PC-3 (cell line): ENCODE measurements around the gene TTLL9. TPM values are rescaled to one million over a fixed set of nuclear protein-coding genes. Genes with fewer than 3 reads are reported as not detected.

ENCODE experiments used
- ATAC-seq: fragments of 200-7000 bp; cut with Tn5 transposase; 2 replicates; pipeline ENCODE4 v1.9.1; 2020; ENCODE audit warnings: mild to moderate bottlenecking, moderate library complexity
- Bru-seq: library from RNA; stranded (reverse); fragments of 400-500 nt; gene quantifications from one replicate; lab custom pipeline; 2021; lab: Mats Ljungman, UMichigan
- BruChase-seq, 2 experiments: library from RNA; stranded (reverse); fragments of 400-500 nt; gene quantifications; one replicate each; lab custom pipeline; 2021; lab: Mats Ljungman, UMichigan
- BruUV-seq: library from RNA; stranded (reverse); fragments of 400-500 nt; replicated peaks from 2 replicates; lab custom pipeline; 2021; lab: Mats Ljungman, UMichigan
- CTCF ChIA-PET: fragments of 300-600 bp; sonication (Branson Sonifier 250); formaldehyde crosslinking; loops from one replicate; lab custom pipeline; 2022; ENCODE audit warnings: antibody characterized with exemption; lab: Charles Lee
- POLR2A ChIA-PET: fragments of 300-600 bp; sonication (Branson Sonifier 250); formaldehyde crosslinking; loops from one replicate; lab custom pipeline; 2022; ENCODE audit warnings: antibody characterized with exemption; ENCODE audit not compliant: unreplicated experiment; lab: Charles Lee
- DNase-seq: peaks from one replicate; pipeline ENCODE4 v3.0.0-alpha.2; 2015
- H2AFZ ChIP-seq: fragments of 300-600 bp; sonication (generic); 2 replicates; pipeline ENCODE4 v1.6.0; 2016; ENCODE audit warnings: antibody characterized with exemption, low read length
- H3F3A ChIP-seq: fragments of 300-600 bp; sonication (generic); one replicate; pipeline ENCODE4 v1.6.0; 2017; ENCODE audit warnings: antibody characterized with exemption, low read length, control low read depth, mild to moderate bottlenecking; ENCODE audit not compliant: unreplicated experiment
- H3K27ac ChIP-seq: fragments of 300-600 bp; sonication (generic); 2 replicates; pipeline ENCODE4 v1.5.1; 2016; ENCODE audit warnings: mild to moderate bottlenecking, low read length
- H3K27me3 ChIP-seq: fragments of 300-600 bp; sonication (generic); 2 replicates; pipeline ENCODE4 v1.6.1; 2016; ENCODE audit warnings: low read length, mixed read lengths
- H3K36me3 ChIP-seq: fragments of 300-600 bp; sonication (generic); 2 replicates; pipeline ENCODE4 v1.6.1; 2016; ENCODE audit warnings: low read depth, mixed run types, low read length, mixed read lengths
- H3K4me1 ChIP-seq: fragments of 300-600 bp; sonication (generic); 2 replicates; pipeline ENCODE4 v1.5.1; 2016; ENCODE audit warnings: low read length; ENCODE audit not compliant: insufficient read depth
- H3K4me2 ChIP-seq: fragments of 300-600 bp; sonication (generic); 2 replicates; pipeline ENCODE4 v1.6.0; 2016; ENCODE audit warnings: low read length
- H3K4me3 ChIP-seq: fragments of 300-600 bp; sonication (generic); 2 replicates; pipeline ENCODE4 v1.5.1; 2016; ENCODE audit warnings: mild to moderate bottlenecking, low read length, mixed read lengths
- H3K79me2 ChIP-seq: fragments of 300-600 bp; sonication (generic); 2 replicates; pipeline ENCODE4 v1.6.1; 2017; ENCODE audit warnings: low read length, mixed read lengths
- H3K9ac ChIP-seq: fragments of 300-600 bp; sonication (generic); 2 replicates; pipeline ENCODE4 v1.6.0; 2016; ENCODE audit warnings: mild to moderate bottlenecking, low read length
- H3K9me2 ChIP-seq: fragments of 300-600 bp; sonication (generic); replicated peaks from 2 replicates; pipeline ENCODE4 v1.6.1; 2016; ENCODE audit warnings: mixed run types, low read length, mixed read lengths
- H3K9me3 ChIP-seq: fragments of 300-600 bp; sonication (generic); 2 replicates; pipeline ENCODE4 v1.6.1; 2016; ENCODE audit warnings: low read length, mixed read lengths
- H4K20me1 ChIP-seq: fragments of 300-600 bp; sonication (generic); 2 replicates; pipeline ENCODE4 v1.6.1; 2016; ENCODE audit warnings: low read length, mixed read lengths
- CTCF ChIP-seq: fragments of 300-600 bp; sonication (generic); conservative IDR thresholded peaks from 2 replicates; pipeline ENCODE4 v1.5.1; 2017; ENCODE audit warnings: antibody characterized with exemption, low read depth, mild to moderate bottlenecking, low read length
- EZH2 ChIP-seq: fragments of 300-600 bp; sonication (generic); IDR thresholded peaks from one replicate; pipeline ENCODE4 v1.6.1; 2017; ENCODE audit warnings: antibody characterized with exemption, mild to moderate bottlenecking, low read length; ENCODE audit not compliant: unreplicated experiment
- EZH2phosphoT487 ChIP-seq: fragments of 300-600 bp; sonication (generic); IDR thresholded peaks from 2 replicates; pipeline ENCODE4 v1.6.1; 2018; ENCODE audit warnings: mild to moderate bottlenecking, antibody characterized with exemption, low read length, borderline replicate concordance
- intact Hi-C: fragments of 100-400 bp; cut with micrococcal nuclease; formaldehyde crosslinking; loops from 2 replicates; pipeline ENCODE4 v1.9.0; 2023
- long read RNA-seq: library from polyadenylated mRNA; unstranded; transcript quantifications from one replicate; pipeline ENCODE4 v2.0.0, GENCODE V29; 2021; ENCODE audit not compliant: unreplicated experiment
- total RNA-seq: library from RNA; depleted of rRNA; stranded (reverse); fragments of >200 nt; gene quantifications from 2 replicates; pipeline ENCODE4 v1.2.3, GENCODE V29; 2014; rRNA removed

Gene TTLL9
- total RNA-seq (not detected in 2 replicates), Bru-seq, nascent RNA (percentile 9 among the genes with signal in this experiment), BruChase-seq, experiment 1, labeled RNA remaining after a 6-hour chase (percentile 10 among the genes with signal in this experiment), BruChase-seq, experiment 2, labeled RNA remaining after a 2-hour chase (percentile 9 among the genes with signal in this experiment)
- long read RNA-seq, result 0 reads

- Histone ChIP-seq H3K9ac (no peak within 1 kb of the TSS), H3K9me2 (no peaks in the 10 kb centered on the region; the same call in 1 of the 2 replicates), H4K20me1 (no peaks in the 10 kb centered on the region), H3F3A (no peaks in the 10 kb centered on the region), H3K4me1 (no peaks in the 10 kb centered on the region), H3K4me2 (peak within 1 kb of the TSS; percentile 78), H3K9me3 (no peaks in the 10 kb centered on the region), H2AFZ (peak within 1 kb of the TSS; percentile 74), H3K79me2 (no peaks in the 10 kb centered on the region), H3K27me3 (peaks cover 48% of the 10 kb centered on the region), H3K27ac (no peak within 1 kb of the TSS), H3K4me3 (peak within 1 kb of the TSS; percentile 63), H3K36me3 (no peaks in the 10 kb centered on the region)
- BruUV-seq, result no TSS peak
- DNase-seq (no peak), ATAC-seq (peak; percentile 76)
- POLR2A ChIA-PET, result no interaction called here
- intact Hi-C loops, result no loop called here
- TF ChIP-seq CTCF, result no peak
- peak; percentile 62; the same call in 1 of the 2 replicates for TF ChIP-seq EZH2phosphoT487
- TF ChIP-seq EZH2, result peak; percentile 94
- CTCF ChIA-PET, result interaction anchor here (0.6 kb wide), 1 partner anchor 367 kb away, joined by 8 read pairs; no protein-coding TSS in a partner anchor
Measured at GRCh38 chr20:31869942-31870725, at the start of gene TTLL9, which contains the start of gene DUSP15. TTLL9 (plus strand) TSS chr20:31870634; CDS start chr20:31871127, 493 bp downstream. DUSP15 (minus strand) TSS chr20:31870527; CDS start chr20:31870337, 190 bp downstream.

- BruUV-seq, result no TSS peak
- no peaks in the 10 kb centered on the region for H3K36me3 ChIP-seq
- no peak overlapping the region for H2AFZ ChIP-seq
- no peak for DNase-seq
- H3K79me2 ChIP-seq, result no peaks in the 10 kb centered on the region
- H3K9ac ChIP-seq, result no peak overlapping the region
- no peak overlapping the region for H3K4me2 ChIP-seq
- no peaks in the 10 kb centered on the region for H3F3A ChIP-seq
- intact Hi-C loops, result no loop called here
- H3K27ac ChIP-seq, result no peak overlapping the region
- ChIA-PET CTCF (no interaction called here), POLR2A (no interaction called here)
- no peaks in the 10 kb centered on the region for H4K20me1 ChIP-seq
- no peaks in the 10 kb centered on the region for H3K4me1 ChIP-seq
- H3K9me2 ChIP-seq, result no peaks in the 10 kb centered on the region
- H3K27me3 ChIP-seq, result no peaks in the 10 kb centered on the region
- no peak overlapping the region for H3K4me3 ChIP-seq
- ATAC-seq, result no peak
- no peak for TF ChIP-seq EZH2phosphoT487
- TF ChIP-seq CTCF, result no peak
- TF ChIP-seq EZH2, result no peak
- H3K9me3 ChIP-seq, result no peaks in the 10 kb centered on the region
Measured at GRCh38 chr20:31821427-31821826, 49.0 kb upstream of the TTLL9 start.
